ES-I3 (cell line): ENCODE results near the gene DPP3.
"Not testable (repeated sequence)": the region's sequence is repeated elsewhere in the genome, so short reads cannot be mapped to it uniquely, and the experiment has no call there.

Source experiments
- H3K36me3 ChIP-seq: 2 replicates; pipeline ENCODE4 v1.6.1; 2013; ENCODE audit warnings: mild to moderate bottlenecking, low read length, control low read depth, moderate library complexity; ENCODE audit not compliant: insufficient read depth
- H3K4me1 ChIP-seq: 2 replicates; pipeline ENCODE4 v1.6.1; 2013; ENCODE audit warnings: mild to moderate bottlenecking, control low read depth, low read length; ENCODE audit not compliant: insufficient read depth
- H3K9ac ChIP-seq: 2 replicates; pipeline ENCODE4 v1.6.1; 2013; ENCODE audit warnings: low read depth, mild to moderate bottlenecking, low read length, moderate library complexity
- H3K9me3 ChIP-seq: 2 replicates; pipeline ENCODE4 v1.6.1; 2013; ENCODE audit warnings: mild to moderate bottlenecking, low read length, moderate library complexity; ENCODE audit not compliant: control insufficient read depth, insufficient read depth

The DPP3 gene

GRCh38 chr11:66523611-66524010 is 43.4 kb downstream of the DPP3 start:
- Histone ChIP-seq H3K36me3 (peaks cover 8% of the 10 kb centered on the region), H3K9ac (no peak overlapping the region), H3K4me1 (no peaks in the 10 kb centered on the region), H3K9me3 (no peaks in the 10 kb centered on the region)

GRCh38 chr11:66524304-66525040 is 44.2 kb downstream of the DPP3 start:
- Histone ChIP-seq H3K4me1 (no peaks in the 10 kb centered on the region), H3K9me3 (no peaks in the 10 kb centered on the region), H3K9ac (no peak overlapping the region), H3K36me3 (peaks cover 8% of the 10 kb centered on the region)

GRCh38 chr11:66529069-66529468 is 48.8 kb downstream of the DPP3 start:
- Histone ChIP-seq H3K9me3 (no peaks in the 10 kb centered on the region), H3K9ac (no peak overlapping the region), H3K36me3 (peaks cover 4% of the 10 kb centered on the region; the same call in 1 of the 2 replicates), H3K4me1 (no peaks in the 10 kb centered on the region)

- H3K4me1 ChIP-seq, result no peaks in the 10 kb centered on the region
- no peaks in the 10 kb centered on the region for H3K9me3 ChIP-seq
- peaks cover 4% of the 10 kb centered on the region; the same call in 1 of the 2 replicates for H3K36me3 ChIP-seq
- H3K9ac ChIP-seq, result no peak overlapping the region
Observed at GRCh38 chr11:66529655-66530054, 49.4 kb downstream of the DPP3 start.

DNA sequence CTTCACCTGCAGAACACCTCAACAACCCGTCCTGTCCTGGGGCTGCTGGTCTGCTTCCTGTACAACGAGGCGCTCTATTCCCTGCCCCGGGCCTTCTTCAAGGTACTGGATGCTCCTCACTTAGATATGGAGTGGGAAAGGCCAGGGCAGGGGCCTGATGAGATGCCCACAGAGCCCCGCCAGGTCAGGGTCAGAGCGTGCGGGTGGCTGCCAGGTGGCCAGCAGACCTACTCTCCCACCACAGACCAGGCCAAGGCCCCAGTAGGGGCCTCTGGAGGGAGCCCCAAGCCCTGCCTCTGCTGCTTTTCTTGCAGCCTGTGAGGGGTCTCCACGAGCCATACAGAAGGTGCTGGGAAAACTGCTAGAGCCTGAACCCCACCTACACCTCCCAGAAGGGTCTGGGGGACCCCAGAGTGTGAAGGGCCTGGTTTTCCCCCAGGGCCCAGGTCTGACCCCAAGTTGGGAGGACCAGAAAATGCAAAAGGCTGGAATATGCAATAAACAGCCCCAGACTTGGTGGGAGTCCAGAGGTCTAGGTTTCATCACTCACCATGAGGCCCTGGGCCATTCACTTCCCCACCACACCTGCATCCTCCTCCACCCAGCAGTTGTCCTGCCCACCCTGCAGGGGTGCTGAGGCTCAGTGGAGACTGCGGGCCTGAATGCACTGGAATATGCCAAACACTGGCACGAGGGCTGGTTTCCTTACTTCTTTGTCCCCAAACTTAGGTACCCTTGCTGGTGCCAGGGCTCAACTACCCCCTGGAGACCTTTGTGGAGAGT is 50.9 kb downstream of the DPP3 start:
- Histone ChIP-seq H3K4me1 (no peaks in the 10 kb centered on the region), H3K9ac (no peak overlapping the region), H3K9me3 (no peaks in the 10 kb centered on the region), H3K36me3 (peaks cover 4% of the 10 kb centered on the region; the same call in 1 of the 2 replicates)

GRCh38 chr11:66531841-66532240 is 51.6 kb downstream of the DPP3 start:
- Histone ChIP-seq H3K4me1 (no peaks in the 10 kb centered on the region), H3K9me3 (no peaks in the 10 kb centered on the region), H3K36me3 (peaks cover 4% of the 10 kb centered on the region; the same call in 1 of the 2 replicates), H3K9ac (no peak overlapping the region)

DNA sequence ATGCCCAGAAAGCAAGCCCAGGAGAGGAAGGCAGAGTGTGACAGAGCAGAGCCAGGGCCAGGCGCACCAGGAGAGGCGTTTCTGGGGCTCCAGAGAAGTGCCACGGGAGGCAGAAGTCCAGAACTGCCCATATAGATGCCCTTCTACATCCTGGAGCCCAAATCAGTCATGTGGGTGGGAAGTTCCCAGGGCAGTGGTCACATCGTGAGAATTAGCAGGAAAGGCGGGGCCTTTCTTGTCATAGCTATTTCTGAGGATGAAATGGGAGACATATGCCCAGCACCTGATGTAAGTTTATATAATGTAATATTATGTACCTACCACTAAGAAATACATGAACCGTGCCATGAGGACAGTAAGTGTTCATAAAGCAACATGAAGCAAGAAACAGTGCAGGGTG is 52.5 kb downstream of the DPP3 start:
- Histone ChIP-seq H3K9me3 (no peaks in the 10 kb centered on the region), H3K9ac (no peak overlapping the region), H3K4me1 (no peaks in the 10 kb centered on the region), H3K36me3 (peaks cover 4% of the 10 kb centered on the region; the same call in 1 of the 2 replicates)

DNA sequence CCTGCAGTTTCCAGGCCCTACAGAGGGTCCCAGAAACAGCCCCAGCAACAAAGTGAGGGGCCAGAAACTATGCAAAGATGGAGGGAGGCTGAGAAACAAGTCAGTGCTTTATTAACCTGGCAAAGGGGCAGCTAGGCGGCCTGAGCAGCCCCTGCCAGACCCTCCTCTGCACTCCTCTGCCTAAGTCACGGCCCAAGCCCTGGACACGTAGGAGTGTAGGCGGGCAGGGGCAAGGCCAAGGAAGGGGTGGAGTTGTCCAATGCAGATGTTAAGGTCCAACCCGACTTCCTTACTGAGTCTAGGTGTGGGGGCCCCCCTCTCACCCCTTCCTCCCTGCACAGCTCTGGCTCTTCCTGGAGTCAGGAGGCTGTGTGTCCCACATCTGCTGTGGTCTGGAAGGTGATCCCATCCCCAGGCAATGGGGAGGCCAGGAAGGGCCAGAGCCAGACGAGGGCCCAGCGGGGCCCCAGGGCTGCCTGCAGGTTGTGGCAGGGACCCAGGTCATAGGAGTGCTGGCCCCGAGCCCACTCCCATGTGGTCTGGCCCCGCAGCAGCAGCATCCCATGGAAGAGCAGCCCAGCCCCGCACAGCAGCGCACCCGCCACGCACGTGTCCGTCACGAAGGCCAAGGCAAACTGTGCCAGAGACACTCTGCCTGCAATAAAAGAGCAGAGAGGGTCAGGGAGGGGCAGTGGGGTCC is 59.1 kb downstream of the DPP3 start:
- Histone ChIP-seq H3K9me3 (no peaks in the 10 kb centered on the region), H3K4me1 (peaks cover 10% of the 10 kb centered on the region; the same call in 1 of the 2 replicates), H3K36me3 (no peaks in the 10 kb centered on the region), H3K9ac (no peak overlapping the region)

DNA sequence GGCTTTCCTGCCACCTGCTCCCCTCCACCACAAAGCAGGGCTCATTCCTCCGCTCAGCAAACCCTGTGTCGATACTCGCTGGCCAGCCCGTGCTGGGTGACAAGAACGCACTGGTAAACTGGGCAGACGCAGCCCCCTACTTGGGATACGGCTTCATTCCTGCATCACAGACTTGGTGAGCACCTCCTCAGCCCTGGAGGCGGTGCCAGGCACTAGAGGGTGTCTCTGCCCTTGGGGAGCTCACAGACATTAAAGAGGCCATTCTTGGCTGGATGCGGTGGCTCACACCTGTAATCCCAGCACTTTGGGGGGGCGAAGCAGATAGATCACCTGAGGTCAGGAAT is 59.6 kb downstream of the DPP3 start:
- H3K9ac ChIP-seq, result no peak overlapping the region
- H3K4me1 ChIP-seq, result peaks cover 11% of the 10 kb centered on the region; the same call in 1 of the 2 replicates
- no peaks in the 10 kb centered on the region for H3K9me3 ChIP-seq

GRCh38 chr11:66540598-66540997 is 60.4 kb downstream of the DPP3 start:
- peaks cover 11% of the 10 kb centered on the region for H3K4me1 ChIP-seq
- H3K36me3 ChIP-seq, H3K9me3 ChIP-seq, H3K9ac ChIP-seq: not testable (repeated sequence)

More for the DNA sequence above, 59.6 kb downstream of the DPP3 start:
- H3K36me3 ChIP-seq, result no peaks in the 10 kb centered on the region

DNA sequence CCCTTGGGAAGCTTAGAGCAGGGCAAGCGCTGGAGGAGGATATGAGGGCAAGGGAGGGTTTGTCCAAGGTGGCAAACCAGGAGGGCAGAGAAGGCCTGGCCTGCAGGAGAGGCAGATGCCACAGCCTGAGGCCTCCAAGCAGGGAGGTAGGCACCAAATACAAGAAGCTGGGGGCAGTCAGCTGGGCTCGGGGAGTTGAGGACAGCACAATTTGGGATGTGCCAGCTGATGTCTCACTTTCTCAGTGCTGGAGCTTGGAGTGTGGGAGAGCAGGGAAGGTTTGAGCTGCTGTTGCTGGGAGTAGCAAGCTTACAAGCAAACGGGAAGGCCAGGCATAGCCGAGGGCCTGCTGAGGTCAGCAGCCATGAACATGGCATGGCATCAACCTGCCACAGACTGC is 61.7 kb downstream of the DPP3 start:
- Histone ChIP-seq H3K4me1 (peaks cover 11% of the 10 kb centered on the region), H3K9ac (no peak overlapping the region), H3K9me3 (no peaks in the 10 kb centered on the region)

DNA sequence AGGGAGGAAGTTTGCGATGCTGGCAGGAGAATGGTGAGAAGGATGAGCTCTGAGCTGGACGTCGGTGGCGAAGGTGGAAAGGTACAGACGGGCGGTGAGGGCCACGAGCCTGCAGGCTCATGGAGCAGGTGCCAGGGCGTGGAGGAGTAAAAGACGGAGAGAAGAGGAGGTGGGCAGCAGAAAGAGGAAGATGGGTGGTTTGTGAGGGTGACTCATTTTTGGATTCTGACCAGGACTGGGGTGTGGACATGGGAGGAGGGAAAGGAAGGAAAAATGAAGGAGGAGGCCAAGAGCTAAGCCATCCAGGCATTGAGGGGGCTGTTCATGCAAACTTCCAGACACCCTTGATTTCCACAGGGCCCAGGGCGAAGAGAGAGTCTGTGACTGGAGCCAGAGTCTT is 62.1 kb downstream of the DPP3 start:
- H3K9ac ChIP-seq, result no peak overlapping the region

More for the DNA sequence above, 61.7 kb downstream of the DPP3 start:
- no peaks in the 10 kb centered on the region for H3K36me3 ChIP-seq

DNA sequence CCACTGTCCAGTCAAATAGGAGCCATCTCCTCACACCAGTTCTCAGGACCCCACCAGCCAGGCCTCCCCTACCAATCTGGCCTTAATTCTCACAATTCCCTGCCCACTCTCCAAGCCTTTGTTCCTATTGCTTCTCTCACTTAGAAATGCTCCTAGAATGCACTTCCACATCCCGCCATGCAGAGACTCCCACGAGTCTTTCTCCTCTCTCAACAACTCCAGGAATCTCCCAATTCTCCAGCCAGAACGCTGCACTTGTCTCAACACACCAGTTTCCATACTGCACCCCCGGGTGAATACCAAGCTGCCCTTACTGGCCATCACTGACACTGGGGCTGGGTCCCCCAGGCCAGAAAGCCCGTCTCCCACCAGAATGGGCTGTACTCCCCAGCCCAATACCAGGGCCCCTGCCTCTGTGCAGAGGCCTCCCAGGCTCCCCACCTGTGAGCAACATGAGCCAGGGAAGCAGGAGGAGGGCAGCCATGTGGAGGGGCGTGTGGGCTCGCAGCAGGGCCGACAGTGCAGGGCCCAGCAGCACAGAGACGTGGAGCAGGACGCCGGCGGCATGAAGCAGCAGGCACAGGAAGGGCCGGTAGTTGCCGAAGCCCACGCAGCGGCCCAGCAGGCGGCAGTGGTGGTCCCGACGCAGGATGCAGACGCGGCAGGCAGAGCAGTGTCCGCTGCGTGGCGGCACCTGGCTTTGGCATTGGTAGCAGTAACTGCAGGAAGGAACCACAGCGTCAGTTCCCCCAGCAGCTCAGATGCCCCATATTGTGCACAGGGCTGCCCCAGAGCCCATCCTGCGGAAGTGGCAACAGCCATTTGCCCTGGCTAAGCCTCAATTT is 63.3 kb downstream of the DPP3 start:
- H3K9me3 ChIP-seq, result no peaks in the 10 kb centered on the region
- peaks cover 22% of the 10 kb centered on the region for H3K4me1 ChIP-seq
- no peaks in the 10 kb centered on the region for H3K36me3 ChIP-seq
- peak overlapping the region; percentile 34 for H3K9ac ChIP-seq

More for the DNA sequence above, 62.1 kb downstream of the DPP3 start:
- no peaks in the 10 kb centered on the region for H3K9me3 ChIP-seq
- peaks cover 14% of the 10 kb centered on the region for H3K4me1 ChIP-seq
- H3K36me3 ChIP-seq, result no peaks in the 10 kb centered on the region

GRCh38 chr11:66544952-66545351 is 64.7 kb downstream of the DPP3 start:
- H3K9me3 ChIP-seq, H3K36me3 ChIP-seq: not testable (repeated sequence)
- Histone ChIP-seq H3K4me1 (peaks cover 29% of the 10 kb centered on the region), H3K9ac (peak overlapping the region; percentile 86)
